ENCODE measurements around the gene CEP112. TPM values are rescaled to one million over a fixed set of nuclear protein-coding genes. Genes with fewer than 3 reads are reported as not detected.

The CEP112 gene
- total and polyA plus RNA-seq, 2 of the 4 experiments (the other 2 are of a cell fraction): 2.5 to 5.6 TPM

GRCh38 chr17:65902831-65903522 lies 289.0 kb downstream of the CEP112 start:
- Histone ChIP-seq H2AFZ (replicated peaks; ENCODE audit: low read length, poor library complexity) (no peak overlapping the region), H2BK15ac (ENCODE audit: low read depth, low read length) (no peak overlapping the region), H3K9me1 (ENCODE audit: insufficient read depth, low read length) (no peaks in the 10 kb centered on the region), H4K91ac (ENCODE audit: insufficient read depth, low read depth, low read length) (no peak overlapping the region), H3K4me3 (ENCODE audit: insufficient read depth, low read depth, low read length) (no peak overlapping the region), H3K36me3 (ENCODE audit: control insufficient read depth, insufficient read depth, low read length) (no peaks in the 10 kb centered on the region), H3K56ac (ENCODE audit: extremely low read depth, insufficient read depth, low read length) (no peak overlapping the region), H2BK120ac (ENCODE audit: low read depth, low read length) (no peak overlapping the region), H3K4me1 (ENCODE audit: control insufficient read depth, insufficient read depth, low read length) (no peaks in the 10 kb centered on the region), H4K5ac (ENCODE audit: low read depth, low read length) (no peak overlapping the region), H3K79me1 (ENCODE audit: low read depth in 1 of 2, low read length in 2 of 2) (no peaks in the 10 kb centered on the region), H3K27ac (ENCODE audit: insufficient read depth, low read length) (no peak overlapping the region), H4K8ac (ENCODE audit: low read depth in 2 of 2, low read length in 2 of 2) (no peak overlapping the region), H3K9ac (ENCODE audit: low read depth, low read length) (no peak overlapping the region), H2BK5ac (ENCODE audit: low read depth, low read length, poor library complexity, severe bottlenecking) (no peak overlapping the region), H2BK20ac (ENCODE audit: low read depth, low read length) (no peak overlapping the region), H4K20me1 (ENCODE audit: insufficient read depth, low read length) (no peaks in the 10 kb centered on the region), H2AK9ac (replicated peaks; ENCODE audit: low read depth, low read length, poor library complexity) (no peak overlapping the region), H2AK5ac (ENCODE audit: low read depth, low read length) (no peak overlapping the region), H3K18ac (ENCODE audit: low read depth, low read length) (no peak overlapping the region), H3K4ac (ENCODE audit: low read depth, low read length) (no peak overlapping the region), H3K23ac (ENCODE audit: low read depth, low read length) (no peak overlapping the region), H3K14ac (replicated peaks; ENCODE audit: low read depth, low read length) (no peak overlapping the region), H3K4me2 (ENCODE audit: low read depth, low read length) (no peak overlapping the region), H3K9me3 (ENCODE audit: control insufficient read depth, insufficient read depth, low read length) (no peaks in the 10 kb centered on the region), H3K27me3 (ENCODE audit: control insufficient read depth, insufficient read depth, low read length) (no peaks in the 10 kb centered on the region)
- dilution Hi-C loops (cut with HindIII; ENCODE audit: low sequenced_read_pairs, unreplicated experiment) (no loop called here), intact Hi-C loops (cut with micrococcal nuclease) (no loop called here), in situ Hi-C loops (cut with MboI; ENCODE audit: low sequenced_read_pairs) (no loop called here)
- ATAC-seq (ENCODE audit: low read depth) (no peak), DNase-seq (no peak)
- 60% methylated on average over 1 of the region's 11 CpGs; no CpG with 5 or more reads in 1 of the 2 experiments for WGBS, 2 experiments (ENCODE audit: extremely low coverage in 2 of 2, insufficient read length in 1 of 2)
- BruUV-seq (replicated peaks): no TSS peak
- TF ChIP-seq CHD1 (IDR thresholded peaks at IDR 0.05; ENCODE audit: low read depth, low read length) (no peak), NFE2L2 (IDR thresholded peaks at IDR 0.05; ENCODE audit: low read depth, low read length) (no peak), POLR2A (IDR thresholded peaks at IDR 0.05; ENCODE audit: low read depth, low read length) (no peak), RCOR1 (IDR thresholded peaks at IDR 0.05; ENCODE audit: insufficient replicate concordance, low read length) (no peak), MXI1 (IDR thresholded peaks at IDR 0.05; ENCODE audit: borderline replicate concordance, low read depth, low read length) (no peak), CTCF (conservative IDR thresholded peaks at IDR 0.05; ENCODE audit: low read depth, low read length) (no peak), FOS (IDR thresholded peaks at IDR 0.05; ENCODE audit: low read depth, low read length) (no peak), RFX5 (IDR thresholded peaks at IDR 0.05; ENCODE audit: low read depth, low read length) (no peak), ELK1 (IDR thresholded peaks at IDR 0.05; ENCODE audit: borderline replicate concordance, low read depth, low read length) (no peak), USF2 (IDR thresholded peaks at IDR 0.05; ENCODE audit: low read depth, low read length) (no peak), RAD21 (IDR thresholded peaks at IDR 0.05; ENCODE audit: low read length) (no peak), CEBPB (IDR thresholded peaks at IDR 0.05; ENCODE audit: low read depth, low read length) (no peak), BHLHE40 (IDR thresholded peaks at IDR 0.05; ENCODE audit: low read depth, low read length) (no peak), MAFK (IDR thresholded peaks at IDR 0.05; ENCODE audit: low read depth, low read length) (no peak), MAZ (IDR thresholded peaks at IDR 0.05; ENCODE audit: borderline replicate concordance, low read depth, low read length) (no peak), SMC3 (IDR thresholded peaks at IDR 0.05; ENCODE audit: low read depth, low read length) (no peak)
- ChIA-PET CTCF (no interaction called here), POLR2A (ENCODE audit: unreplicated experiment) (no interaction called here)

All from IMR-90 (cell line).